Stimulated activated CD8-positive, alpha-beta memory T cell treated with anti-CD3 and anti-CD28 coated beads, Interleukin-12 subunit alpha, Interleukin-12 subunit beta, amount 100 ng/mL, for 24 hours (primary cell): Measurements from ENCODE around the gene PLXNA1.

Source experiments
- DNase-seq: peaks from one replicate; pipeline ENCODE4 v3.0.0-alpha.2; 2020; ENCODE audit errors: extremely low read depth

PLXNA1 gene

DNA sequence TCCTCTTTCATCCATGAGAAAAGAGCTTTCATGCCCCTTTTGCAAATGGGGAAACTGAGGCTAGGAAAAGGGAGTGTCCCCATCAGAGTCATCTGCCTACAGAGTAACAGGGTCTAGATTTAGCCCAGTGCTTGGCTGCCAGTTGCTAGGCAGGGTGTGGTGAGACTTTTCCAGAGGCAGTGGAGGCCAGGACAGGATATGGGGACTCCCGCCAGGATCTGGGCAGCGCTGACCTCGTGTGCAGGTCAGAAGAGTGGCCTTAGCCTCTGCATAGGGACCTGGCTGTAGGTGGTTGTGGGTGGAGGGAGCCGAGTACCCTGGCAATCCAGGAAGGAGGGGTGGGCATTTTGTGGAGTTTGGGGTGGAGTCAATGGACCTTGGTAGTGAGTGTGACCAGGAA is 4.2 kb downstream of the PLXNA1 start:
- DNase-seq, result no peak

DNA sequence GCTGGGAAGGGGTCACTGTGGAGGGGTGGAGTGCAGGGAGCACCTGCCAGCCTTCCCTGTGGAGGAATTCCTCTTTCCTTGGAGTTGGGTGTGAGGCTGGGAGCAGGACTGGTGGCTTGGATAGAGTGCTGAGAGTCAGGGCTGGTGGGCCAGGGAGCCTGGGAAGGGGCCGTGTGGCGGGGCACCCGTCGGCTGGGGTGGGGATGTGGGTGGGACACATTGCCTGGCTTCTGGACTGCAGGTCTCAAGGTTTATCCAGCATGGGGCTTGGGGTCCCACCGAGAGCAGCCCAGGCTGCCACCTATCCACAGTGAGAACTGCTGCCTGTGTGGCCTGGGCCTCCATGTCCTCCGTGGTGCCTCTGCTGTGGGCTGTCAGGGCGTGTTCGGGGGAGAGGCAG is 4.7 kb downstream of the PLXNA1 start:
- DNase-seq, result no peak

GRCh38 chr3:126988451-126989021 is 5.6 kb downstream of the PLXNA1 start:
- no peak for DNase-seq

- DNase-seq, result no peak
Observed at GRCh38 chr3:126989316-126990023, 6.6 kb downstream of the PLXNA1 start.

DNA sequence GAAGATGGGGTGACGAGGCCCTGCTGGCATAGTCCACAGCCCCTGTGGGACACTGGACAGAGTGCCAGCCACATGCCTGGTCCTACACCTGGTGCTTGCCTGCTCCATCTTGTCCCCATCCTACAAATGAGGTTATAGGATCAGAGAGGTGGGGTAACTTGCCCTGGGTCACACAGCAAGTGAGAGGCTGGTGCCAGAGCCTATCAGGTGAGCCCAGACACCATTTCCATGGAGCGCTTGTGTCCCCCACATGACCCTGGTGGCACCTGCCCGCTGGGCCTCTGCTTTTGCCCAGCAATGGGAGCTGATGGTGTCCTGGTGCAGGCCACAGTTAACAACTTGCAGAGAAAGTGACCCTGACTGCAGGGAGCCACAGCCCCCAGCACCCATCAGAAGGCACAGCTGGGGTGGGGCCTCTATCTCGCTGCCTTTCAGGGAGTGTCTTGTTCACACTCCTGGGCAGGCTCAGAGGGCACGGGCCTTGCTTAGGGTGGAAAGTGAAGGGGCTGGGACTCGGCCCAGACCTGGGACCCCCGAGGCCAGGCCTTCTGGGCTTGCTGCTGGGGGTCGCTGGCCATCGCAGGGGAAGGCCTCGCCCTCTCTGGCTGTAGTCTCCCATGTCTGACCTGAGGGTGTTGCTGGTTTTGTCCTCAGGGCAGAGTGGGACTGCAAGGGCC is 7.2 kb downstream of the PLXNA1 start:
- no peak for DNase-seq

- no peak for DNase-seq
Observed at GRCh38 chr3:126990890-126991289, 8.0 kb downstream of the PLXNA1 start.

GRCh38 chr3:126991366-126992200 is 8.7 kb downstream of the PLXNA1 start:
- no peak for DNase-seq

GRCh38 chr3:126992216-126992615 is 9.3 kb downstream of the PLXNA1 start:
- no peak for DNase-seq

DNA sequence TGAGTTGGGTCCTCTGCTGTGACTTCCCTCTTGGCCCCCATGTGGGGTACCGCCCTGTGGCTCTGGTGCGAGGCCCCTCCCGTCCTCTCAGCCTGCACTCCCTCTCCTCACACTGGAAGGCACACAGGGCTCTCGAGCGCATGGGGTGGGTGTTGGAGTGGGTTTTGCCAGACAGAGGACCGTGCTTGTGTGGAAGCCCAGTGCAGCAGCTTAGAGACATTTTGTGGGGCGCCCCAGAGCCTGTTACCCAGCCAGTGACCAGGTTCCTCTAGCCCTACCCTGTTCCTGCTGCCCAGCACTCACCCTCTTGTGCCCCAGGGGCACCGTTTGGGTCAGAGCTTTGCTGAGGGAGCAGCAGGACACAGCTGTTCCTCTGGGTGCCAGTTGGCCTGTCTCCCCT is 9.9 kb downstream of the PLXNA1 start:
- DNase-seq, result no peak

DNA sequence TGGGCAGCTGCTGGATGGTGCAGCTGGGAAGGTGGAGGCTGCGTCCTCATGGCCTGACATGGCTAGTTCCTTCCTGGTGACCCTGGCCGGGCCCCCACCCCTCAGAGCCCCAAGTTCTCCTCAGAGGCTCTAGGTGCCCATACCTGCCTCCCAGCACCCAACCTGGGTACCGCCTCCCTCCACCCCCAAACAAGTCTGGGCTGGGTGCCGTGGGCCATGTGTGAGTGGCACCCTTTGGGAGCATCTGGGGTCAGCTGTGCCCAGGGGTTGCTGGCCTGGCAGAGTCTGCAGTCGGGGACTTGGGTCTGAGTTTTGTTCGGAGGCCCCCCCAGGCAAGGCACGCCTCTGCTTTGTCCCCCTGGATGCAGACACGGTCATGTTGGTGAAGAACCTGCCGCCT is 10.5 kb downstream of the PLXNA1 start:
- no peak for DNase-seq

DNA sequence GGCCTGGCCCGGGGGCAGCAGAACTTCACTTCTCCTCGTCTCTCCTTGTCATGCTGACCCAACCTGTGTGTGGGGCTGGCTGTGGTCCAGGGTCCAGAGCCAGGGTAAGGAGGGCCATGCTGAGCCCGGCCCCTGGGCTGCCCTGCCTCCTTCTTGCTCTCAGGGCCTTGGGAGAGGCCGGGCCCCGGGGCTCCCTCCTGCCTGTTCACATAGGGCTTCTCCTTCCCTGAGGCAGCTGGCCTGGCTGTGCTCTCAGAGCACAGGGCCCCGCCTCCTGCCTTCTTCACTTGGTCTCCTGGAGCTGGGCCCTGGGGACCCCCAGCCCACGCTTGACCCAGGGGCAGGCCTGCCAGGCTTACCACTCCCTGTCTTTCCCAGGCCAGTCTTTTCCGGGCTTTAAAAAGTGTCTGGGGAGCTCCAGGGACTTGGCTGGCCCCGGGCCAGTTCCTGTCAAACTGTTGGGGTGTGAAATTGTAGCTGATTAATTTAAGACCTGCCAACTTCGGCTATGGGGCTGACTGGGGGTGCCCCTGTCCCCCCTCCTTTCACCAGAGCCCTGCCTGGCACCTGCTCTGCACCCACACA is 11.8 kb downstream of the PLXNA1 start:
- DNase-seq, result no peak

GRCh38 chr3:126995254-126995780 is 12.4 kb downstream of the PLXNA1 start:
- DNase-seq, result no peak

- DNase-seq, result no peak
Observed at GRCh38 chr3:126995926-126996512, 13.1 kb downstream of the PLXNA1 start.

DNA sequence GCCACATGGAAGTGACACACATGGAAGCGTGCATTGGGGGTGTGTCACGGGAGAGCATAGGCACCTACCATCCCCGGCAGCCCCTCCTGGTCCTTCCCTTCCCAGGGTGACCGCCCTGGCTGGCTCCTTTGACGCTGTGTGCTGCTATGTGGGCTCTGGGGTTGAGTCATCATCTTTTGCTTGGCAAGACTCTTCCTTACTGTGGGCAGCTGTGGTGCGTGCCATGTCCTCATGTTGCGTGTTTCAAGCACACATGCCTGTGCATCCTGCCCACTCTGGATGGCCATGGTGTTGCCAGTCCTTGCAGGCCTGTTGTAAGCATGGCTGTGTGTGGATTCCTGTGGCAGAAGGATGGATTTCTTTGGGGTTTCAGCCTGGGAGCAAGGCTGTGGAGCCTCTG is 14.0 kb downstream of the PLXNA1 start:
- no peak for DNase-seq

DNA sequence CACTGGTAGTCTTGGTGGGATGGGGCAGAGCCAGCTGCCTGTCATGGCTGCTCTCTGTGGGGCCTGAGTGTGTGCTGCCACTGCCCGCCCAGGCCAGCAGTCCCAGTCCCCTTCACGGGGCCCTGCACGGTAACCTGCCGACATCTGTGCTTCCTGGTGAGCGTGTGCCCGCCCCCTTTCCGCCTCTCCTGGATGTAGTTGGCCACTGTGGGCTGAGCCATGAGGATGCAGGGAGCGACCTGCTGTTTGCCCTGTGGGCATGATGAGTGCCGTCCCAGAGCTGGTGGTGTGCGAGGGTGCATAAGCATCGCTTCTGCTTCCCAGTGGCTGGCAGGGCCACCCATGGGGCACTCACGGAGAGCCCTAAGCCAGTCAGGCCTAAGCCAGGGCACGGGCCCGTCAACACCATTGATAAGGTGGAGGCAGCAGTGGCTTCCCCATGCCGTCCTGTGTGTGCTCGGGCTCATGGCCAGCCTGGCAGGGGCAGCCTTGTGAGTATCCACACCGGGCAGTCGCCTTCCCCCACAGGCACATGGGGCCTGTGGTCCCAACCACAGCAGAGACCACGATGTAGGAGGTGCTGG is 14.6 kb downstream of the PLXNA1 start:
- DNase-seq, result no peak

- no peak for DNase-seq
Observed at GRCh38 chr3:126998320-126998719, 15.4 kb downstream of the PLXNA1 start.

DNA sequence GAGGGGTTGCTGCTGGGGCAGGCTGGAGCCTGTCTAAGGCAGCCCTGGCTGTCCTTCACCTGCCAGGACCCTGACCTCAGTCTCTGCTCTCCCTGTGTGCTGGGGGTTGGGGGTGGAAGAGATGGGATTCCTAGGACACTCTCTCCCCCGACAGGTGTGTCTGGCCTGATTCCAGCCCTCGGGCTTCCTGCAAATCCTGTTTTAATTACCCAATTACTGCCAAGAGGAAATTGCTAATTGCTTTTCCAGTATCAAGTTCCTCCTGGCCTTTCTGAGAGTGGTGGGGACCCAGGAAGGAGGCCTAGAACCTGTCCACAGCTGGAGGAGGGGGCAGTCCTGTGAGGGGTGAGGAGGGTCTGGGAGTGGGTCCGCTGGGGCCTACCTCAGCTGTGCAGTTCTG is 15.8 kb downstream of the PLXNA1 start:
- DNase-seq, result no peak

DNA sequence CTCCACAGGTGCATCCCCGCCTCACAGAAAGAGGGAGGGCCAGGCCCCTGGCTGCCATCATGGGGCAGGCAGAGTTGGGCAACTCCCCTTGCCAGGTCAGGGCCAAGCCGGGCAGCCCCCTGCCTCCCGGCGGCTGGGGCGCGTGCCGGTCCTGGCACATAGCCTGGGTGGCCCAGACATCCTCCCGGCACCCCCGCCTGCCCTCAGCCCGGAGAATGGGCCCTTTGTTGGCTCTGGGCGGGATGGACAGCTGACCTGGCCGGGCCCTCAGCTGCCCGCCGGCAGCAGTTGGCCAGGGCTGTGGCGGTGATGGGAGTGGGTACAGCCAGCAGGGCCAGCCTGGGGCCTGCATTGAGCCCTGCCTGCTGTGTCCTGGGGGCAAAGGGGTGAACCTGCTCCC is 16.5 kb downstream of the PLXNA1 start:
- DNase-seq, result no peak

DNA sequence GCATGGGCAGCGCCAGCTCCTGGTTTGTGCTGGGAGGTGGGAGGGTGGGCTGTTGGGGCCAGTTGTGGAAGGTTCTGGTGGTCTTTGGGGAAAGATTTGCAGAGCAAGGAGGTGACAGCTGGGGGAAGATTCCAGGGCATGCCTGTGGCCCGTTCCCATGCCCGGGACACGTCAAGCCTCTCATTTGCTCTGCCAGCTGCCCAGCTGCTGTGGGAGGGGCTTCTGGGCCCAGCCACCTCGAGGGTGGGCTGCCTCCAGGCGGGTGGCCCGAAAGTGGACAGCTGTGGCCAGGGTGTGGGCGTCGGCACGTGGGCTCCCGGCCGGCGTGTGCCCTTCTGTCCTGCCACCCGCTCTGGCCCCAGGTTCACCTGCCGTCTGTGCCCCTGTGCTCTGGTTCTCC is 17.2 kb downstream of the PLXNA1 start:
- DNase-seq, result no peak

- DNase-seq, result no peak
Observed at GRCh38 chr3:127000761-127001160, 17.8 kb downstream of the PLXNA1 start.
